DOHH2 (cell line): ENCODE data around the gene DCDC1.

ENCODE experiments used
- H3F3A ChIP-seq: fragments of 200-600 bp; sonication (generic), shearing (Covaris generic); 2 replicates; pipeline ENCODE4 v1.6.0; 2016; ENCODE audit warnings: antibody characterized with exemption, mild to moderate bottlenecking; ENCODE audit not compliant: control insufficient read depth, insufficient read depth
- H3K27ac ChIP-seq: fragments of 200-600 bp; sonication (generic); 2 replicates; pipeline ENCODE4 v1.5.1; 2014; ENCODE audit warnings: low read depth, mild to moderate bottlenecking, low read length, moderate library complexity
- H3K27me3 ChIP-seq: fragments of 200-600 bp; sonication (generic); 2 replicates; pipeline ENCODE4 v1.6.1; 2014; ENCODE audit warnings: mild to moderate bottlenecking, low read length, mixed read lengths; ENCODE audit not compliant: control insufficient read depth
- H3K36me3 ChIP-seq: fragments of 200-600 bp; sonication (generic); 2 replicates; pipeline ENCODE4 v1.6.1; 2014; ENCODE audit warnings: mild to moderate bottlenecking, low read length, moderate library complexity, mixed read lengths; ENCODE audit not compliant: control insufficient read depth
- H3K4me1 ChIP-seq: fragments of 200-600 bp; sonication (generic); 2 replicates; pipeline ENCODE4 v1.6.1; 2014; ENCODE audit warnings: mild to moderate bottlenecking, low read length, mixed read lengths; ENCODE audit not compliant: control insufficient read depth
- H3K4me2 ChIP-seq: fragments of 200-600 bp; sonication (generic); 2 replicates; pipeline ENCODE4 v1.6.0; 2014; ENCODE audit warnings: mild to moderate bottlenecking, low read length, moderate library complexity
- H3K4me3 ChIP-seq: fragments of 200-600 bp; sonication (generic); 2 replicates; pipeline ENCODE4 v1.5.1; 2014; ENCODE audit warnings: mild to moderate bottlenecking, low read length, mixed read lengths
- H3K79me2 ChIP-seq: fragments of 200-600 bp; sonication (generic); 2 replicates; pipeline ENCODE4 v1.6.1; 2014; ENCODE audit warnings: mild to moderate bottlenecking, low read length, mixed read lengths; ENCODE audit not compliant: control insufficient read depth
- H3K9me2 ChIP-seq: fragments of 200-600 bp; sonication (generic); replicated peaks from 2 replicates; pipeline ENCODE4 v1.6.1; 2014; ENCODE audit warnings: mild to moderate bottlenecking, low read length, mixed read lengths; ENCODE audit not compliant: control insufficient read depth
- H3K9me3 ChIP-seq: fragments of 200-600 bp; sonication (generic); 2 replicates; pipeline ENCODE4 v1.6.1; 2014; ENCODE audit warnings: antibody characterized with exemption, low read length, mixed read lengths; ENCODE audit not compliant: control insufficient read depth, insufficient read depth
- H4K20me1 ChIP-seq: fragments of 200-600 bp; sonication (generic); 2 replicates; pipeline ENCODE4 v1.6.0; 2014; ENCODE audit warnings: low read depth, mild to moderate bottlenecking, antibody characterized with exemption, low read length, moderate library complexity; ENCODE audit not compliant: control insufficient read depth, insufficient read depth
- EZH2phosphoT487 ChIP-seq: fragments of 200-600 bp; sonication (generic); IDR thresholded peaks from 2 replicates; pipeline ENCODE4 v1.6.1; 2017; ENCODE audit warnings: borderline replicate concordance, mild to moderate bottlenecking, antibody characterized with exemption, low read length, moderate library complexity, mixed read lengths
- TF ChIP-seq, protein P1 (sequence below): fragments of 200-600 bp; sonication (generic); IDR thresholded peaks from one replicate; pipeline ENCODE4 v1.5.1; 2014; ENCODE audit warnings: antibody characterized with exemption, mild to moderate bottlenecking, low read depth, low read length; ENCODE audit not compliant: poor library complexity, severe bottlenecking

Gene DCDC1

DNA sequence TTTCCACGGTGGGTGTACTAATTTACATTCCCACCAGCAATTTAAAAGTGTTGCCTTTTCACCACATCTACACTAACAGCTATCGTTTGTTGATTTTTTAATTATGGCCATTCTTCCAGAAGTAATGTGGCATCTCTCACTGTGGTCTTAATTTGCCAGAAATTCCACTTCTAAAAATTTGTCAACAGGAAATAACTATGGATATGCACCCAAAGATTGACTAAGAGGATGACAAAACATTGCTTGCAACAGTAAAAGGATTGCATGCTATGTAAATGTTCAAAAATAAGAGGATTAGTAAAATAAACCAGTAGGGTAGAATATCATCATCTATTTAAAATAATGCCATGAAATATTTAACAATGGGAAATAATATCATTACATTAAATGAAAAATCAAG, 219.5 kb downstream of the DCDC1 start:
- Histone ChIP-seq H3K27me3 (no peaks in the 10 kb centered on the region), H3K27ac (no peak overlapping the region), H3K9me3 (no peaks in the 10 kb centered on the region; the same call in 1 of the 2 replicates), H3F3A (no peaks in the 10 kb centered on the region), H3K4me1 (no peaks in the 10 kb centered on the region), H3K4me2 (no peak overlapping the region), H4K20me1 (no peaks in the 10 kb centered on the region), H3K9me2 (no peaks in the 10 kb centered on the region), H3K4me3 (no peak overlapping the region), H3K36me3 (no peaks in the 10 kb centered on the region), H3K79me2 (no peaks in the 10 kb centered on the region)
- no peak for TF ChIP-seq EZH2phosphoT487
- TF ChIP-seq, protein P1, sequence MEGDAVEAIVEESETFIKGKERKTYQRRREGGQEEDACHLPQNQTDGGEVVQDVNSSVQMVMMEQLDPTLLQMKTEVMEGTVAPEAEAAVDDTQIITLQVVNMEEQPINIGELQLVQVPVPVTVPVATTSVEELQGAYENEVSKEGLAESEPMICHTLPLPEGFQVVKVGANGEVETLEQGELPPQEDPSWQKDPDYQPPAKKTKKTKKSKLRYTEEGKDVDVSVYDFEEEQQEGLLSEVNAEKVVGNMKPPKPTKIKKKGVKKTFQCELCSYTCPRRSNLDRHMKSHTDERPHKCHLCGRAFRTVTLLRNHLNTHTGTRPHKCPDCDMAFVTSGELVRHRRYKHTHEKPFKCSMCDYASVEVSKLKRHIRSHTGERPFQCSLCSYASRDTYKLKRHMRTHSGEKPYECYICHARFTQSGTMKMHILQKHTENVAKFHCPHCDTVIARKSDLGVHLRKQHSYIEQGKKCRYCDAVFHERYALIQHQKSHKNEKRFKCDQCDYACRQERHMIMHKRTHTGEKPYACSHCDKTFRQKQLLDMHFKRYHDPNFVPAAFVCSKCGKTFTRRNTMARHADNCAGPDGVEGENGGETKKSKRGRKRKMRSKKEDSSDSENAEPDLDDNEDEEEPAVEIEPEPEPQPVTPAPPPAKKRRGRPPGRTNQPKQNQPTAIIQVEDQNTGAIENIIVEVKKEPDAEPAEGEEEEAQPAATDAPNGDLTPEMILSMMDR: no peak

DNA sequence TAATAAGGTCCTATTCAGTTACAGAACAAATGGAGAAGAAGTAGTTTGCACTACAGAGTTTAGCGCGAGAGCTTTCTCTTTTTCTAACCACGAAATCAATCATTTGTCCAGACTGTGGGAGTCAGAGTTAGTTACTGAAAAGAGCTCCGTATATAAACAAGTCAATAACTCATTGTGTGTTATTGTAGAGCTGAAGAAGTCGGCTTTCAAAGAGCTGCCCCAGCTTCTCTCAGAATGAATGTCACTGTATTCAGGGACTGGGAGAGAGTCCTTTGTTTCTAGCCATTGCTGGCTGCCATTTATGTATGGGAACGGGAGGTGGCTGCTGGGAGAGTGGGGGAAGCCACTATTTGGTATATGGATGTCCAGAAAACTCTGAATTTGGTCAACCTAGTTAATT, 227.8 kb downstream of the DCDC1 start:
- Histone ChIP-seq H3K9me3 (no peaks in the 10 kb centered on the region), H3K4me1 (no peaks in the 10 kb centered on the region), H4K20me1 (no peaks in the 10 kb centered on the region), H3K27ac (no peak overlapping the region), H3K27me3 (no peaks in the 10 kb centered on the region), H3K9me2 (no peaks in the 10 kb centered on the region), H3K36me3 (no peaks in the 10 kb centered on the region), H3K4me3 (no peak overlapping the region), H3K4me2 (no peak overlapping the region), H3K79me2 (no peaks in the 10 kb centered on the region), H3F3A (no peaks in the 10 kb centered on the region)
- TF ChIP-seq, protein P1: no peak
- TF ChIP-seq EZH2phosphoT487: no peak

DNA sequence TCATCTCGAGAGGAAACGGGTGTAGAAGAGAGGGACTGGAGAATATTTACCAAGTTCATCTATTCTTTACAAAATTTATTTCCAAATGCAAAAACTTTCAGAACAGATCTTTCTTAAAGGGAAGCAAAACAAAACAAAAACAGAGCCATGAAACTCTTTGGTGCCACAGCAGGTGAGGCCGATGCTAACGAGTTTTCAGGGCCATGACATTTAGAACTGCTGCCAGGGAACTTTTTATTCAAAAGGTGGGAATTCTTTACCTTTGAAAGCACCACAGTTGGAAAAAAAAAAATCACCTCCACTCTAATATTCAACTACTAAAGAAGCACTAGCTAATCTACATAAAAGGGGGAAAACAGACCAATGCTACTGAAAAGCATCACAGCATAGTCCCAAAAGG, 230.1 kb downstream of the DCDC1 start:
- no peaks in the 10 kb centered on the region for H3K79me2 ChIP-seq

More for the DNA sequence above, 230.1 kb downstream of the DCDC1 start:
- no peaks in the 10 kb centered on the region for H3K36me3 ChIP-seq
- H3K27me3 ChIP-seq: no peaks in the 10 kb centered on the region
- no peak overlapping the region for H3K4me3 ChIP-seq
- H3K4me1 ChIP-seq: no peaks in the 10 kb centered on the region
- no peaks in the 10 kb centered on the region for H4K20me1 ChIP-seq
- H3F3A ChIP-seq: no peaks in the 10 kb centered on the region
- no peaks in the 10 kb centered on the region for H3K9me2 ChIP-seq
- no peaks in the 10 kb centered on the region for H3K9me3 ChIP-seq
- no peak overlapping the region for H3K4me2 ChIP-seq
- H3K27ac ChIP-seq: no peak overlapping the region
- no peak for TF ChIP-seq EZH2phosphoT487
- TF ChIP-seq, protein P1: no peak
